Measurements from ENCODE around the gene VAC14. TPM values are rescaled to one million over a fixed set of nuclear protein-coding genes. Genes with fewer than 3 reads are reported as not detected.

The VAC14 gene
- polyA plus RNA-seq, 1 experiment, result 50.7 TPM

GRCh38 chr16:70805787-70806186 lies 4.8 kb upstream of the VAC14 start:
- H3K4me3 ChIP-seq (ENCODE audit: low read depth, low read length), result no peak overlapping the region
- H3K36me3 ChIP-seq (ENCODE audit: control insufficient read depth, insufficient read depth, low read length), result no peaks in the 10 kb centered on the region
- ChIA-PET CTCF (no interaction called here), POLR2A (no interaction called here)
- no peaks in the 10 kb centered on the region for H3K27me3 ChIP-seq (ENCODE audit: control insufficient read depth, insufficient read depth, low read length)
- DNase-seq (ENCODE audit: low read depth), result no peak
- no peak for TF ChIP-seq CTCF (IDR thresholded peaks at IDR 0.05; ENCODE audit: insufficient read depth, low read depth, low read length)

- Histone ChIP-seq H3K27me3 (ENCODE audit: control insufficient read depth, insufficient read depth, low read length) (no peaks in the 10 kb centered on the region), H3K36me3 (ENCODE audit: control insufficient read depth, insufficient read depth, low read length) (no peaks in the 10 kb centered on the region), H3K4me3 (ENCODE audit: low read depth, low read length) (no peak overlapping the region)
- ChIA-PET CTCF (no interaction called here), POLR2A (no interaction called here)
- no peak for DNase-seq (ENCODE audit: low read depth)
- no peak for TF ChIP-seq CTCF (IDR thresholded peaks at IDR 0.05; ENCODE audit: insufficient read depth, low read depth, low read length)
Measured at GRCh38 chr16:70805380-70805779, 4.4 kb upstream of the VAC14 start.

GRCh38 chr16:70804734-70805169 lies 3.8 kb upstream of the VAC14 start:
- ChIA-PET POLR2A (no interaction called here), CTCF (interaction anchor here (0.6 to 1.5 kb wide), 2 partner anchors 16 to 716 kb away, joined by 3 to 4 read pairs; no protein-coding TSS in a partner anchor)
- H3K4me3 ChIP-seq (ENCODE audit: low read depth, low read length), result no peak overlapping the region
- no peak for DNase-seq (ENCODE audit: low read depth)
- H3K27me3 ChIP-seq (ENCODE audit: control insufficient read depth, insufficient read depth, low read length), result no peaks in the 10 kb centered on the region
- no peaks in the 10 kb centered on the region for H3K36me3 ChIP-seq (ENCODE audit: control insufficient read depth, insufficient read depth, low read length)
- no peak for TF ChIP-seq CTCF (IDR thresholded peaks at IDR 0.05; ENCODE audit: insufficient read depth, low read depth, low read length)

- peak; percentile 26 for DNase-seq (ENCODE audit: low read depth)
- Histone ChIP-seq H3K27me3 (ENCODE audit: control insufficient read depth, insufficient read depth, low read length) (no peaks in the 10 kb centered on the region), H3K4me3 (ENCODE audit: low read depth, low read length) (no peak overlapping the region), H3K36me3 (ENCODE audit: control insufficient read depth, insufficient read depth, low read length) (no peaks in the 10 kb centered on the region)
- CTCF ChIA-PET, result interaction anchor here (0.6 to 1.5 kb wide), 3 partner anchors 15 to 716 kb away, joined by 3 to 4 read pairs (median 3); no protein-coding TSS in a partner anchor
- POLR2A ChIA-PET, result no interaction called here
- no peak for TF ChIP-seq CTCF (IDR thresholded peaks at IDR 0.05; ENCODE audit: insufficient read depth, low read depth, low read length)
Measured at GRCh38 chr16:70804153-70804733, 3.3 kb upstream of the VAC14 start.

GRCh38 chr16:70803319-70803718 lies 2.4 kb upstream of the VAC14 start:
- no peak for DNase-seq (ENCODE audit: low read depth)
- no peak for TF ChIP-seq CTCF (IDR thresholded peaks at IDR 0.05; ENCODE audit: insufficient read depth, low read depth, low read length)
- CTCF ChIA-PET, result interaction anchor here (1.3 to 1.5 kb wide), 2 partner anchors 14 to 32 kb away, joined by 3 read pairs; no protein-coding TSS in a partner anchor
- Histone ChIP-seq H3K36me3 (ENCODE audit: control insufficient read depth, insufficient read depth, low read length) (no peaks in the 10 kb centered on the region), H3K27me3 (ENCODE audit: control insufficient read depth, insufficient read depth, low read length) (no peaks in the 10 kb centered on the region), H3K4me3 (ENCODE audit: low read depth, low read length) (no peak overlapping the region)
- POLR2A ChIA-PET, result no interaction called here
